HG02840 (cell line): ENCODE measurements around the gene DBN1.

Experiments
- ATAC-seq: cut with Tn5 transposase; IDR thresholded peaks from one replicate; pipeline ENCODE4 v1.9.1; 2021; ENCODE audit warnings: mild to moderate bottlenecking, moderate library complexity, moderate number of reproducible peaks; ENCODE audit not compliant: unreplicated experiment, low FRiP score

Gene DBN1

GRCh38 chr5:177475563-177476427, 2.4 kb upstream of the DBN1 start:
- no peak for ATAC-seq

GRCh38 chr5:177474846-177475562, 1.6 kb upstream of the DBN1 start:
- ATAC-seq: no peak

- no peak for ATAC-seq
Measured at GRCh38 chr5:177474002-177474476, 605 bp upstream of the DBN1 start.

GRCh38 chr5:177472460-177473442, 683 bp downstream of the DBN1 start:
- ATAC-seq: no peak

GRCh38 chr5:177471610-177472356, 1.7 kb downstream of the DBN1 start:
- ATAC-seq: no peak

- no peak for ATAC-seq
Measured at GRCh38 chr5:177470759-177471536, 2.5 kb downstream of the DBN1 start.

GRCh38 chr5:177469750-177470525, 3.5 kb downstream of the DBN1 start:
- ATAC-seq: no peak

GRCh38 chr5:177468685-177469628, 4.5 kb downstream of the DBN1 start:
- ATAC-seq: no peak

- no peak for ATAC-seq
Measured at GRCh38 chr5:177468329-177468684, 5.1 kb downstream of the DBN1 start.

GRCh38 chr5:177467436-177467835, 6.0 kb downstream of the DBN1 start:
- no peak for ATAC-seq

GRCh38 chr5:177466861-177467260, 6.6 kb downstream of the DBN1 start:
- no peak for ATAC-seq

GRCh38 chr5:177465044-177465443, 8.4 kb downstream of the DBN1 start:
- ATAC-seq: no peak

- ATAC-seq: no peak
Measured at GRCh38 chr5:177462021-177462670, 11.3 kb downstream of the DBN1 start.

GRCh38 chr5:177459819-177460628, 13.4 kb downstream of the DBN1 start:
- ATAC-seq: no peak

GRCh38 chr5:177459357-177459756, 14.1 kb downstream of the DBN1 start:
- ATAC-seq: no peak

GRCh38 chr5:177458912-177459350, 14.5 kb downstream of the DBN1 start:
- no peak for ATAC-seq
